ENCODE measurements around the gene NKPD1.
A peak's percentile ranks its signal among the peaks of the same experiment; 100 is the strongest.

The NKPD1 gene

GRCh38 chr19:45179072-45179891 is 18.5 kb upstream of the NKPD1 start:
- Histone ChIP-seq H3K4me1 (ENCODE audit: insufficient read depth, low read length) (no peaks in the 10 kb centered on the region; the same call in 1 of the 2 replicates), H3K9me3 (ENCODE audit: control insufficient read depth, insufficient read depth, low read length) (no peaks in the 10 kb centered on the region), H3K36me3 (ENCODE audit: insufficient read depth, low read length) (no peaks in the 10 kb centered on the region; the same call in 1 of the 2 replicates), H3K9ac (ENCODE audit: low read depth, low read length) (peak overlapping the region; percentile 78)

- Histone ChIP-seq H3K9ac (ENCODE audit: low read depth, low read length) (peak within 1 kb of the TSS; percentile 93), H3K4me1 (ENCODE audit: insufficient read depth, low read length) (no peaks in the 10 kb centered on the region; the same call in 1 of the 2 replicates), H3K36me3 (ENCODE audit: insufficient read depth, low read length) (no peaks in the 10 kb centered on the region; the same call in 1 of the 2 replicates), H3K9me3 (ENCODE audit: control insufficient read depth, insufficient read depth, low read length) (no peaks in the 10 kb centered on the region)
These were observed 17.7 kb upstream of the NKPD1 start, which contains the start of gene BLOC1S3 for GRCh38 chr19:45178262-45179071. Gene BLOC1S3, plus strand, starts transcription at chr19:45178784. Its CDS starts 513 bp downstream, at chr19:45179297.

- peak within 1 kb of the TSS; percentile 93 for H3K9ac ChIP-seq (ENCODE audit: low read depth, low read length)
- H3K4me1 ChIP-seq (ENCODE audit: insufficient read depth, low read length): no peaks in the 10 kb centered on the region; the same call in 1 of the 2 replicates
- H3K36me3 ChIP-seq (ENCODE audit: insufficient read depth, low read length): no peaks in the 10 kb centered on the region; the same call in 1 of the 2 replicates
- no peaks in the 10 kb centered on the region for H3K9me3 ChIP-seq (ENCODE audit: control insufficient read depth, insufficient read depth, low read length)
These were observed 17.1 kb upstream of the NKPD1 start, which contains the start of gene TRAPPC6A for GRCh38 chr19:45177817-45178261. Gene TRAPPC6A, minus strand, starts transcription at chr19:45178237. Its CDS starts 19 bp downstream, at chr19:45178218.

- Histone ChIP-seq H3K9me3 (ENCODE audit: control insufficient read depth, insufficient read depth, low read length) (no peaks in the 10 kb centered on the region), H3K4me1 (ENCODE audit: insufficient read depth, low read length) (peaks cover 6% of the 10 kb centered on the region; the same call in 1 of the 2 replicates), H3K36me3 (ENCODE audit: insufficient read depth, low read length) (no peaks in the 10 kb centered on the region), H3K9ac (ENCODE audit: low read depth, low read length) (no peak overlapping the region)
These were observed 14.9 kb upstream of the NKPD1 start for GRCh38 chr19:45175515-45176345.

- Histone ChIP-seq H3K4me1 (ENCODE audit: insufficient read depth, low read length) (peaks cover 6% of the 10 kb centered on the region; the same call in 1 of the 2 replicates), H3K9ac (ENCODE audit: low read depth, low read length) (no peak overlapping the region), H3K36me3 (ENCODE audit: insufficient read depth, low read length) (no peaks in the 10 kb centered on the region), H3K9me3 (ENCODE audit: control insufficient read depth, insufficient read depth, low read length) (no peaks in the 10 kb centered on the region)
These were observed 13.0 kb upstream of the NKPD1 start for GRCh38 chr19:45173816-45174215.

GRCh38 chr19:45172611-45173208 is 11.9 kb upstream of the NKPD1 start:
- no peaks in the 10 kb centered on the region for H3K36me3 ChIP-seq (ENCODE audit: insufficient read depth, low read length)
- no peak overlapping the region for H3K9ac ChIP-seq (ENCODE audit: low read depth, low read length)

GRCh38 chr19:45172173-45172572 is 11.4 kb upstream of the NKPD1 start:
- Histone ChIP-seq H3K4me1 (ENCODE audit: insufficient read depth, low read length) (peaks cover 7% of the 10 kb centered on the region; the same call in 1 of the 2 replicates), H3K36me3 (ENCODE audit: insufficient read depth, low read length) (no peaks in the 10 kb centered on the region), H3K9ac (ENCODE audit: low read depth, low read length) (no peak overlapping the region), H3K9me3 (ENCODE audit: control insufficient read depth, insufficient read depth, low read length) (no peaks in the 10 kb centered on the region)

More at GRCh38 chr19:45172611-45173208, 11.9 kb upstream of the NKPD1 start:
- H3K4me1 ChIP-seq (ENCODE audit: insufficient read depth, low read length): peaks cover 6% of the 10 kb centered on the region; the same call in 1 of the 2 replicates
- H3K9me3 ChIP-seq (ENCODE audit: control insufficient read depth, insufficient read depth, low read length): no peaks in the 10 kb centered on the region

GRCh38 chr19:45171211-45171623 is 10.4 kb upstream of the NKPD1 start:
- Histone ChIP-seq H3K4me1 (ENCODE audit: insufficient read depth, low read length) (peaks cover 14% of the 10 kb centered on the region; the same call in 1 of the 2 replicates), H3K36me3 (ENCODE audit: insufficient read depth, low read length) (no peaks in the 10 kb centered on the region), H3K9ac (ENCODE audit: low read depth, low read length) (no peak overlapping the region), H3K9me3 (ENCODE audit: control insufficient read depth, insufficient read depth, low read length) (no peaks in the 10 kb centered on the region)

- H3K9me3 ChIP-seq (ENCODE audit: control insufficient read depth, insufficient read depth, low read length): no peaks in the 10 kb centered on the region
- no peak overlapping the region for H3K9ac ChIP-seq (ENCODE audit: low read depth, low read length)
- no peaks in the 10 kb centered on the region for H3K36me3 ChIP-seq (ENCODE audit: insufficient read depth, low read length)
- peaks cover 14% of the 10 kb centered on the region; the same call in 1 of the 2 replicates for H3K4me1 ChIP-seq (ENCODE audit: insufficient read depth, low read length)
These were observed 9.6 kb upstream of the NKPD1 start for GRCh38 chr19:45170146-45171106.

- H3K36me3 ChIP-seq (ENCODE audit: insufficient read depth, low read length): no peaks in the 10 kb centered on the region
- H3K4me1 ChIP-seq (ENCODE audit: insufficient read depth, low read length): peaks cover 14% of the 10 kb centered on the region; the same call in 1 of the 2 replicates
- H3K9ac ChIP-seq (ENCODE audit: low read depth, low read length): no peak overlapping the region
- no peaks in the 10 kb centered on the region for H3K9me3 ChIP-seq (ENCODE audit: control insufficient read depth, insufficient read depth, low read length)
These were observed 8.8 kb upstream of the NKPD1 start for GRCh38 chr19:45169602-45170001.

- Histone ChIP-seq H3K9me3 (ENCODE audit: control insufficient read depth, insufficient read depth, low read length) (no peaks in the 10 kb centered on the region), H3K9ac (ENCODE audit: low read depth, low read length) (no peak overlapping the region), H3K4me1 (ENCODE audit: insufficient read depth, low read length) (peaks cover 21% of the 10 kb centered on the region; the same call in 1 of the 2 replicates), H3K36me3 (ENCODE audit: insufficient read depth, low read length) (no peaks in the 10 kb centered on the region)
These were observed 8.1 kb upstream of the NKPD1 start for GRCh38 chr19:45168767-45169351.

- peaks cover 21% of the 10 kb centered on the region; the same call in 1 of the 2 replicates for H3K4me1 ChIP-seq (ENCODE audit: insufficient read depth, low read length)
- no peaks in the 10 kb centered on the region for H3K9me3 ChIP-seq (ENCODE audit: control insufficient read depth, insufficient read depth, low read length)
- H3K9ac ChIP-seq (ENCODE audit: low read depth, low read length): no peak overlapping the region
- H3K36me3 ChIP-seq (ENCODE audit: insufficient read depth, low read length): no peaks in the 10 kb centered on the region
These were observed 6.0 kb upstream of the NKPD1 start for GRCh38 chr19:45166723-45167252.

Data from ES-I3 (cell line).